Mesenchymal stem cell (in vitro differentiated cells and primary cell): ENCODE results near the gene C1orf53.
A peak's percentile ranks its signal among the peaks of the same experiment; 100 is the strongest.

ENCODE experiments used
- DNase-seq: peaks from one replicate; pipeline ENCODE4 v3.0.0-alpha.2; 2013
- H2AFZ ChIP-seq: one replicate; pipeline ENCODE4 v1.6.1; 2013; ENCODE audit warnings: low read depth, mild to moderate bottlenecking, control low read depth, inconsistent platforms, low read length, moderate library complexity
- H2AK5ac ChIP-seq: 2 replicates; pipeline ENCODE4 v1.6.1; 2013; ENCODE audit warnings: low read length, moderate library complexity, mild to moderate bottlenecking, inconsistent platforms; ENCODE audit not compliant: severe bottlenecking
- H2BK120ac ChIP-seq: one replicate; pipeline ENCODE4 v1.6.1; 2013; ENCODE audit warnings: low read depth, mild to moderate bottlenecking, inconsistent platforms, low read length, moderate library complexity
- H2BK12ac ChIP-seq, 2 experiments: one replicate each; pipeline ENCODE4 v1.6.1; 2013; ENCODE audit warnings: inconsistent platforms in 2 of 2, low read length in 2 of 2, mild to moderate bottlenecking in 2 of 2, moderate library complexity in 2 of 2, control low read depth in 1 of 2
- H2BK15ac ChIP-seq: one replicate; pipeline ENCODE4 v1.6.1; 2013; ENCODE audit warnings: mild to moderate bottlenecking, low read depth, inconsistent platforms; ENCODE audit not compliant: poor library complexity, severe bottlenecking
- H2BK5ac ChIP-seq: 2 replicates; pipeline ENCODE4 v1.6.1; 2013; ENCODE audit warnings: low read depth, mild to moderate bottlenecking, low read length, control low read depth, inconsistent platforms; ENCODE audit not compliant: poor library complexity, severe bottlenecking
- H3K14ac ChIP-seq, 2 experiments: one replicate each; pipeline ENCODE4 v1.6.1; 2013; ENCODE audit warnings: inconsistent platforms in 2 of 2, low read length in 2 of 2, control low read depth in 1 of 2, mild to moderate bottlenecking in 1 of 2, moderate library complexity in 1 of 2
- H3K18ac ChIP-seq, 2 experiments: one replicate each; pipeline ENCODE4 v1.6.1; 2013; ENCODE audit warnings: inconsistent platforms in 2 of 2, low read length in 2 of 2, control low read depth in 1 of 2, low read depth in 1 of 2, mild to moderate bottlenecking in 1 of 2
- H3K23ac ChIP-seq, 2 experiments: one replicate each; pipeline ENCODE4 v1.6.1; 2013; ENCODE audit warnings: inconsistent platforms in 2 of 2, low read length in 2 of 2, mild to moderate bottlenecking in 2 of 2, moderate library complexity in 2 of 2, control low read depth in 1 of 2
- H3K27ac ChIP-seq: 2 replicates; pipeline ENCODE4 v1.5.1; 2013; ENCODE audit warnings: mild to moderate bottlenecking, moderate library complexity, low read length, control low read depth, inconsistent platforms; ENCODE audit not compliant: poor library complexity, severe bottlenecking
- H3K27me3 ChIP-seq, 2 experiments: 2 replicates each; pipeline versions ENCODE4 v1.6.1 to v1.7.0; 2013; ENCODE audit warnings: low read length in 2 of 2, mild to moderate bottlenecking in 2 of 2, moderate library complexity in 2 of 2, control low read depth in 1 of 2, inconsistent platforms in 1 of 2; ENCODE audit not compliant: control insufficient read depth in 1 of 2, insufficient read depth in 1 of 2
- H3K36me3 ChIP-seq, 2 experiments: 2 replicates each; pipeline versions ENCODE4 v1.6.1 to v1.7.0; 2013; ENCODE audit warnings: low read length in 2 of 2, control low read depth in 1 of 2, inconsistent platforms in 1 of 2, low read depth in 1 of 2, mild to moderate bottlenecking in 1 of 2; ENCODE audit not compliant: insufficient read depth in 2 of 2, control insufficient read depth in 1 of 2
- H3K4ac ChIP-seq, 2 experiments: one replicate each; pipeline ENCODE4 v1.6.1; 2013; ENCODE audit warnings: inconsistent platforms in 2 of 2, low read length in 2 of 2, mild to moderate bottlenecking in 2 of 2, moderate library complexity in 2 of 2, control low read depth in 1 of 2, low read depth in 1 of 2
- H3K4me1 ChIP-seq: 2 replicates; pipeline ENCODE4 v1.6.1; 2013; ENCODE audit warnings: low read depth, low read length, control low read depth; ENCODE audit not compliant: control insufficient read depth, insufficient read depth
- H3K4me2 ChIP-seq: 2 replicates; pipeline ENCODE4 v1.6.1; 2013; ENCODE audit warnings: low read length, mild to moderate bottlenecking, inconsistent platforms; ENCODE audit not compliant: poor library complexity, severe bottlenecking
- H3K4me3 ChIP-seq, 2 experiments: 2 replicates each; pipeline versions ENCODE4 v1.5.1 to v1.7.0; 2013; ENCODE audit warnings: low read length in 2 of 2, mild to moderate bottlenecking in 2 of 2, control low read depth in 1 of 2, low read depth in 1 of 2; ENCODE audit not compliant: insufficient read depth in 1 of 2
- H3K79me1 ChIP-seq: replicated peaks from 2 replicates; pipeline ENCODE4 v1.6.1; 2013; ENCODE audit warnings: mild to moderate bottlenecking, control low read depth, low read length, inconsistent platforms; ENCODE audit not compliant: poor library complexity, severe bottlenecking
- H3K9ac ChIP-seq: 2 replicates; pipeline ENCODE4 v1.7.0; 2013; ENCODE audit warnings: mild to moderate bottlenecking, low read length, moderate library complexity
- H3K9me3 ChIP-seq: 2 replicates; pipeline ENCODE4 v1.7.0; 2013; ENCODE audit warnings: mild to moderate bottlenecking, low read length; ENCODE audit not compliant: control insufficient read depth
- H4K8ac ChIP-seq: one replicate; pipeline ENCODE4 v1.6.1; 2013; ENCODE audit warnings: inconsistent platforms, mild to moderate bottlenecking, low read length, moderate library complexity
- H4K91ac ChIP-seq: one replicate; pipeline ENCODE4 v1.6.1; 2013; ENCODE audit warnings: mild to moderate bottlenecking, low read length, inconsistent platforms
- whole genome bisulfite sequencing: methylation state at CpG from one replicate; pipeline ENCODE4 v1.1.7; 2013; ENCODE audit warnings: mixed read lengths; 5-methylcytosine and 5-hydroxymethylcytosine counted together

The C1orf53 gene

GRCh38 chr1:197862221-197862620, 40.2 kb upstream of the C1orf53 start:
- Histone ChIP-seq H3K4me1 (no peaks in the 10 kb centered on the region), H3K36me3 (no peaks in the 10 kb centered on the region), H4K91ac (no peak overlapping the region), H3K9ac (no peak overlapping the region), H2BK15ac (no peak overlapping the region), H2BK5ac (no peak overlapping the region), H2AK5ac (no peak overlapping the region), H2AFZ (no peak overlapping the region), H3K4ac (no peak overlapping the region), H2BK12ac (no peak overlapping the region), H4K8ac (no peak overlapping the region), H2BK120ac (no peak overlapping the region), H3K79me1 (no peaks in the 10 kb centered on the region), H3K9me3 (no peaks in the 10 kb centered on the region), H3K14ac (no peak overlapping the region), H3K27ac (no peak overlapping the region), H3K23ac (no peak overlapping the region), H3K4me3 (no peak overlapping the region), H3K27me3 (no peaks in the 10 kb centered on the region), H3K18ac (no peak overlapping the region), H3K4me2 (no peak overlapping the region)
- DNase-seq = no peak
- 83% methylated on average over 1 of the region's 3 CpGs for WGBS

GRCh38 chr1:197862671-197863070, 39.8 kb upstream of the C1orf53 start:
- Histone ChIP-seq H2BK12ac (no peak overlapping the region), H3K4me2 (no peak overlapping the region), H3K9me3 (no peaks in the 10 kb centered on the region), H2BK5ac (no peak overlapping the region), H3K18ac (no peak overlapping the region), H4K91ac (no peak overlapping the region), H3K4ac (no peak overlapping the region), H3K23ac (no peak overlapping the region), H3K14ac (no peak overlapping the region), H3K27me3 (no peaks in the 10 kb centered on the region), H3K27ac (no peak overlapping the region), H3K36me3 (no peaks in the 10 kb centered on the region), H3K4me1 (no peaks in the 10 kb centered on the region), H2AFZ (no peak overlapping the region), H2BK15ac (no peak overlapping the region), H4K8ac (no peak overlapping the region), H2AK5ac (no peak overlapping the region), H3K79me1 (no peaks in the 10 kb centered on the region), H3K4me3 (no peak overlapping the region), H3K9ac (no peak overlapping the region), H2BK120ac (no peak overlapping the region)
- no peak for DNase-seq

- H2AFZ ChIP-seq = no peak overlapping the region
- H3K4ac ChIP-seq = no peak overlapping the region
- no peak overlapping the region for H4K91ac ChIP-seq
- H3K4me2 ChIP-seq = no peak overlapping the region
- H3K9me3 ChIP-seq = no peaks in the 10 kb centered on the region
- no peak overlapping the region for H3K14ac ChIP-seq
- DNase-seq = no peak
- H2BK120ac ChIP-seq = no peak overlapping the region
- H3K27me3 ChIP-seq = no peaks in the 10 kb centered on the region
- H3K79me1 ChIP-seq = no peaks in the 10 kb centered on the region
- H3K4me1 ChIP-seq = no peaks in the 10 kb centered on the region
- H3K9ac ChIP-seq = no peak overlapping the region
- H3K18ac ChIP-seq = no peak overlapping the region
- H2BK5ac ChIP-seq = no peak overlapping the region
- no peaks in the 10 kb centered on the region for H3K36me3 ChIP-seq
- H2BK15ac ChIP-seq = no peak overlapping the region
- no peak overlapping the region for H3K23ac ChIP-seq
- WGBS = 100% methylated on average over 1 of the region's 2 CpGs
- H3K27ac ChIP-seq = no peak overlapping the region
- no peak overlapping the region for H3K4me3 ChIP-seq
- H2AK5ac ChIP-seq = no peak overlapping the region
- no peak overlapping the region for H2BK12ac ChIP-seq
- H4K8ac ChIP-seq = no peak overlapping the region
Observed at GRCh38 chr1:197865809-197866208, 36.6 kb upstream of the C1orf53 start.

- DNase-seq = peak; percentile 64
- no peak overlapping the region for H2BK15ac ChIP-seq
- H3K4me3 ChIP-seq = no peak overlapping the region
- no peak overlapping the region for H2BK5ac ChIP-seq
- 7% methylated on average over 5 of the region's 7 CpGs for WGBS
- no peak overlapping the region for H3K4ac ChIP-seq
- H3K4me1 ChIP-seq = no peaks in the 10 kb centered on the region
- no peak overlapping the region for H2BK120ac ChIP-seq
- H4K91ac ChIP-seq = no peak overlapping the region
- no peak overlapping the region for H3K4me2 ChIP-seq
- H2BK12ac ChIP-seq = no peak overlapping the region
- H3K36me3 ChIP-seq = no peaks in the 10 kb centered on the region
- H4K8ac ChIP-seq = no peak overlapping the region
- no peak overlapping the region for H2AFZ ChIP-seq
- no peak overlapping the region for H3K27ac ChIP-seq
- no peak overlapping the region for H3K9ac ChIP-seq
- H3K27me3 ChIP-seq = no peaks in the 10 kb centered on the region
- no peak overlapping the region for H2AK5ac ChIP-seq
- no peak overlapping the region for H3K23ac ChIP-seq
- no peak overlapping the region for H3K18ac ChIP-seq
- no peaks in the 10 kb centered on the region for H3K9me3 ChIP-seq
- no peak overlapping the region for H3K14ac ChIP-seq
- H3K79me1 ChIP-seq = no peaks in the 10 kb centered on the region
Observed at GRCh38 chr1:197868751-197869489, 33.5 kb upstream of the C1orf53 start.
